H1 (cell line): Measurements from ENCODE around the gene TRAF3IP1. TPM values are rescaled to one million over a fixed set of nuclear protein-coding genes. Genes with fewer than 3 reads are reported as not detected.

Experiments
- CHD2 ChIP-seq: IDR thresholded peaks from 2 replicates; pipeline ENCODE4 v1.6.1; 2012; ENCODE audit warnings: low read length, improper control_type of control experiment
- CREB1 ChIP-seq: IDR thresholded peaks from 2 replicates; pipeline ENCODE4 v1.6.1; 2012; ENCODE audit warnings: inconsistent platforms
- CTCF ChIP-seq, 3 experiments: IDR thresholded peaks; 1 replicate in 2 of 3; 2 replicates in 1 of 3; pipeline versions ENCODE4 v1.5.1 to v1.6.1; 2011; ENCODE audit warnings: low read length in 3 of 3, mild to moderate bottlenecking in 3 of 3, inconsistent platforms in 2 of 3, low read depth in 1 of 3, moderate library complexity in 1 of 3; ENCODE audit not compliant: insufficient read depth in 1 of 3; ENCODE audit errors: control extremely low read depth in 1 of 3
- POLR2AphosphoS5 ChIP-seq: IDR thresholded peaks from 2 replicates; pipeline ENCODE4 v1.6.1; 2011; ENCODE audit warnings: low read depth, low read length
- polyA plus RNA-seq, 7 experiments: library from polyadenylated mRNA; depleted of rRNA in 3 of 7; stranded (reverse) in 5 of 7; unstranded in 2 of 7; fragments of >200 nt in 5 of 7; fragments of 200-250 nt in 2 of 7; gene quantifications; 1 replicate in 5 of 7; 2 replicates in 1 of 7; 4 replicates in 1 of 7; pipeline versions ENCODE4 v1.2.1 to v1.2.3, GENCODE V29; 2011 to 2013; ENCODE audit warnings: missing spikeins in 2 of 7, mixed read lengths in 2 of 7
- total RNA-seq: library from RNA; stranded (reverse); fragmentation: NEBNext Ultra II Directional; extraction: Animal tissue kit (Norgen Biotek cat#: 25700); gene quantifications from 2 replicates; pipeline ENCODE4 v1.2.1, GENCODE V29; 2021

The TRAF3IP1 gene
- total and polyA plus RNA-seq, 2 of the 8 experiments (the other 6 are each of a cell fraction or from before 2014, with no cell fraction given), result 2.3 to 17.5 TPM

- TF ChIP-seq CTCF (IDR thresholded peaks at IDR 0.05; ENCODE audit: control extremely low read depth in 1 of 3, insufficient read depth in 1 of 3, low read depth in 1 of 3, low read length in 3 of 3) (no peak), CHD2 (no peak), POLR2AphosphoS5 (no peak), CREB1 (no peak)
Measured at GRCh38 chr2:238381341-238382115, 61.2 kb downstream of the TRAF3IP1 start (continued).
